ENCODE data around the gene PTPRE. TPM values are rescaled to one million over a fixed set of nuclear protein-coding genes. Genes with fewer than 3 reads are reported as not detected.

PTPRE gene
- total and polyA plus RNA-seq, 9 donors, result 3.3 to 6.3 (median 4.4) TPM

- Histone ChIP-seq H3K36me3 (ENCODE audit: control insufficient read depth, insufficient read depth, low read length) (peaks cover 9% of the 10 kb centered on the region), H3K4me3 (ENCODE audit: low read length) (no peak overlapping the region), H3K4me1 (ENCODE audit: control insufficient read depth, insufficient read depth, low read length) (no peaks in the 10 kb centered on the region), H3K9me3 (replicated peaks; ENCODE audit: control insufficient read depth, low read depth, low read length) (no peaks in the 10 kb centered on the region), H3K27me3 (ENCODE audit: control insufficient read depth, insufficient read depth, low read length) (no peaks in the 10 kb centered on the region), H3K27ac (ENCODE audit: low read length) (no peak overlapping the region)
- WGBS (ENCODE audit: insufficient coverage), result 64% methylated on average over 14 of the region's 17 CpGs
- DNase-seq, result no peak
Measured at GRCh38 chr10:128078136-128078969, 171.4 kb downstream of the PTPRE start.

GRCh38 chr10:128080231-128080630, 173.3 kb downstream of the PTPRE start:
- Histone ChIP-seq H3K27me3 (ENCODE audit: control insufficient read depth, insufficient read depth, low read length) (no peaks in the 10 kb centered on the region), H3K4me3 (ENCODE audit: low read length) (no peak overlapping the region), H3K9me3 (replicated peaks; ENCODE audit: control insufficient read depth, low read depth, low read length) (no peaks in the 10 kb centered on the region), H3K27ac (ENCODE audit: low read length) (no peak overlapping the region), H3K4me1 (ENCODE audit: control insufficient read depth, insufficient read depth, low read length) (no peaks in the 10 kb centered on the region), H3K36me3 (ENCODE audit: control insufficient read depth, insufficient read depth, low read length) (peaks cover 9% of the 10 kb centered on the region)
- WGBS (ENCODE audit: insufficient coverage), result 66% methylated on average over 5 of the region's 13 CpGs
- DNase-seq, result no peak

- no peak overlapping the region for H3K27ac ChIP-seq (ENCODE audit: low read length)
- no peaks in the 10 kb centered on the region for H3K9me3 ChIP-seq (replicated peaks; ENCODE audit: control insufficient read depth, low read depth, low read length)
- no peaks in the 10 kb centered on the region for H3K27me3 ChIP-seq (ENCODE audit: control insufficient read depth, insufficient read depth, low read length)
- no peak for DNase-seq
- no peak overlapping the region for H3K4me3 ChIP-seq (ENCODE audit: low read length)
- WGBS (ENCODE audit: insufficient coverage), result 76% methylated on average over 6 of the region's 8 CpGs
- H3K36me3 ChIP-seq (ENCODE audit: control insufficient read depth, insufficient read depth, low read length), result peaks cover 9% of the 10 kb centered on the region
- H3K4me1 ChIP-seq (ENCODE audit: control insufficient read depth, insufficient read depth, low read length), result no peaks in the 10 kb centered on the region
Measured at GRCh38 chr10:128080641-128081040, 173.7 kb downstream of the PTPRE start.

GRCh38 chr10:128081222-128081621, 174.3 kb downstream of the PTPRE start:
- peaks cover 9% of the 10 kb centered on the region for H3K36me3 ChIP-seq (ENCODE audit: control insufficient read depth, insufficient read depth, low read length)
- H3K27me3 ChIP-seq (ENCODE audit: control insufficient read depth, insufficient read depth, low read length), result no peaks in the 10 kb centered on the region
- H3K9me3 ChIP-seq (replicated peaks; ENCODE audit: control insufficient read depth, low read depth, low read length), result no peaks in the 10 kb centered on the region
- DNase-seq, result no peak
- H3K4me1 ChIP-seq (ENCODE audit: control insufficient read depth, insufficient read depth, low read length), result no peaks in the 10 kb centered on the region
- WGBS (ENCODE audit: insufficient coverage), result 83% methylated on average over 1 of the region's 4 CpGs
- H3K27ac ChIP-seq (ENCODE audit: low read length), result no peak overlapping the region
- no peak overlapping the region for H3K4me3 ChIP-seq (ENCODE audit: low read length)

- WGBS (ENCODE audit: insufficient coverage), result no CpG with 5 or more reads among the region's 3 CpGs
- no peak overlapping the region for H3K27ac ChIP-seq (ENCODE audit: low read length)
- H3K27me3 ChIP-seq (ENCODE audit: control insufficient read depth, insufficient read depth, low read length), result no peaks in the 10 kb centered on the region
- no peaks in the 10 kb centered on the region for H3K9me3 ChIP-seq (replicated peaks; ENCODE audit: control insufficient read depth, low read depth, low read length)
- H3K36me3 ChIP-seq (ENCODE audit: control insufficient read depth, insufficient read depth, low read length), result peaks cover 9% of the 10 kb centered on the region
- no peak for DNase-seq
- H3K4me3 ChIP-seq (ENCODE audit: low read length), result no peak overlapping the region
- H3K4me1 ChIP-seq (ENCODE audit: control insufficient read depth, insufficient read depth, low read length), result peaks cover 5% of the 10 kb centered on the region
Measured at GRCh38 chr10:128081720-128082119, 174.8 kb downstream of the PTPRE start.

- WGBS (ENCODE audit: insufficient coverage), result 76% methylated on average over 8 of the region's 15 CpGs
- H3K36me3 ChIP-seq (ENCODE audit: control insufficient read depth, insufficient read depth, low read length), result peaks cover 5% of the 10 kb centered on the region
- DNase-seq, result no peak
Measured at GRCh38 chr10:128083191-128083895, 176.4 kb downstream of the PTPRE start.

GRCh38 chr10:128084364-128084763, 177.5 kb downstream of the PTPRE start:
- WGBS (ENCODE audit: insufficient coverage), result 86% methylated on average over 7 of the region's 10 CpGs
- H3K27ac ChIP-seq (ENCODE audit: low read length), result no peak overlapping the region

More at GRCh38 chr10:128083191-128083895, 176.4 kb downstream of the PTPRE start:
- no peaks in the 10 kb centered on the region for H3K9me3 ChIP-seq (replicated peaks; ENCODE audit: control insufficient read depth, low read depth, low read length)
- H3K27ac ChIP-seq (ENCODE audit: low read length), result no peak overlapping the region
- H3K4me1 ChIP-seq (ENCODE audit: control insufficient read depth, insufficient read depth, low read length), result peaks cover 11% of the 10 kb centered on the region
- no peak overlapping the region for H3K4me3 ChIP-seq (ENCODE audit: low read length)
- H3K27me3 ChIP-seq (ENCODE audit: control insufficient read depth, insufficient read depth, low read length), result no peaks in the 10 kb centered on the region

GRCh38 chr10:128084991-128085390, 178.1 kb downstream of the PTPRE start:
- Histone ChIP-seq H3K36me3 (ENCODE audit: control insufficient read depth, insufficient read depth, low read length) (no peaks in the 10 kb centered on the region), H3K4me3 (ENCODE audit: low read length) (no peak overlapping the region)
- 81% methylated on average over 6 of the region's 8 CpGs for WGBS (ENCODE audit: insufficient coverage)

More at GRCh38 chr10:128084364-128084763, 177.5 kb downstream of the PTPRE start:
- Histone ChIP-seq H3K9me3 (replicated peaks; ENCODE audit: control insufficient read depth, low read depth, low read length) (no peaks in the 10 kb centered on the region), H3K4me1 (ENCODE audit: control insufficient read depth, insufficient read depth, low read length) (peaks cover 12% of the 10 kb centered on the region), H3K36me3 (ENCODE audit: control insufficient read depth, insufficient read depth, low read length) (no peaks in the 10 kb centered on the region), H3K4me3 (ENCODE audit: low read length) (no peak overlapping the region), H3K27me3 (ENCODE audit: control insufficient read depth, insufficient read depth, low read length) (no peaks in the 10 kb centered on the region)
- no peak for DNase-seq

GRCh38 chr10:128086003-128086863, 179.3 kb downstream of the PTPRE start:
- 60% methylated on average over 8 of the region's 10 CpGs for WGBS (ENCODE audit: insufficient coverage)

More at GRCh38 chr10:128084991-128085390, 178.1 kb downstream of the PTPRE start:
- H3K27ac ChIP-seq (ENCODE audit: low read length), result no peak overlapping the region
- no peaks in the 10 kb centered on the region for H3K9me3 ChIP-seq (replicated peaks; ENCODE audit: control insufficient read depth, low read depth, low read length)
- no peaks in the 10 kb centered on the region for H3K27me3 ChIP-seq (ENCODE audit: control insufficient read depth, insufficient read depth, low read length)
- no peak for DNase-seq
- peaks cover 12% of the 10 kb centered on the region for H3K4me1 ChIP-seq (ENCODE audit: control insufficient read depth, insufficient read depth, low read length)

More at GRCh38 chr10:128086003-128086863, 179.3 kb downstream of the PTPRE start:
- H3K36me3 ChIP-seq (ENCODE audit: control insufficient read depth, insufficient read depth, low read length), result no peaks in the 10 kb centered on the region
- peaks cover 12% of the 10 kb centered on the region for H3K4me1 ChIP-seq (ENCODE audit: control insufficient read depth, insufficient read depth, low read length)
- no peak overlapping the region for H3K27ac ChIP-seq (ENCODE audit: low read length)
- H3K27me3 ChIP-seq (ENCODE audit: control insufficient read depth, insufficient read depth, low read length), result no peaks in the 10 kb centered on the region
- H3K9me3 ChIP-seq (replicated peaks; ENCODE audit: control insufficient read depth, low read depth, low read length), result no peaks in the 10 kb centered on the region
- H3K4me3 ChIP-seq (ENCODE audit: low read length), result no peak overlapping the region
- DNase-seq, result no peak
